HUES6 (cell line): ENCODE data around the gene SGMS1.
"Not testable (repeated sequence)": the region's sequence is repeated elsewhere in the genome, so short reads cannot be mapped to it uniquely, and the experiment has no call there.

Experiments used
- H3K27ac ChIP-seq: 2 replicates; pipeline ENCODE4 v1.7.0; 2013; ENCODE audit warnings: low read depth, mild to moderate bottlenecking, low read length, inconsistent platforms
- H3K27me3 ChIP-seq: 2 replicates; pipeline ENCODE4 v1.6.1; 2013; ENCODE audit warnings: low read length; ENCODE audit not compliant: control insufficient read depth, insufficient read depth
- H3K36me3 ChIP-seq: 2 replicates; pipeline ENCODE4 v1.6.1; 2013; ENCODE audit warnings: low read length; ENCODE audit not compliant: control insufficient read depth, insufficient read depth
- H3K4me1 ChIP-seq: 2 replicates; pipeline ENCODE4 v1.6.1; 2013; ENCODE audit warnings: low read length; ENCODE audit not compliant: control insufficient read depth, insufficient read depth
- H3K4me3 ChIP-seq: 2 replicates; pipeline ENCODE4 v1.5.1; 2013; ENCODE audit warnings: low read depth, low read length
- H3K9ac ChIP-seq: one replicate; pipeline ENCODE4 v1.6.1; 2013; ENCODE audit warnings: mild to moderate bottlenecking, low read length
- H3K9me3 ChIP-seq: 2 replicates; pipeline ENCODE4 v1.6.1; 2013; ENCODE audit warnings: low read depth, low read length; ENCODE audit not compliant: control insufficient read depth, insufficient read depth

SGMS1 gene

DNA sequence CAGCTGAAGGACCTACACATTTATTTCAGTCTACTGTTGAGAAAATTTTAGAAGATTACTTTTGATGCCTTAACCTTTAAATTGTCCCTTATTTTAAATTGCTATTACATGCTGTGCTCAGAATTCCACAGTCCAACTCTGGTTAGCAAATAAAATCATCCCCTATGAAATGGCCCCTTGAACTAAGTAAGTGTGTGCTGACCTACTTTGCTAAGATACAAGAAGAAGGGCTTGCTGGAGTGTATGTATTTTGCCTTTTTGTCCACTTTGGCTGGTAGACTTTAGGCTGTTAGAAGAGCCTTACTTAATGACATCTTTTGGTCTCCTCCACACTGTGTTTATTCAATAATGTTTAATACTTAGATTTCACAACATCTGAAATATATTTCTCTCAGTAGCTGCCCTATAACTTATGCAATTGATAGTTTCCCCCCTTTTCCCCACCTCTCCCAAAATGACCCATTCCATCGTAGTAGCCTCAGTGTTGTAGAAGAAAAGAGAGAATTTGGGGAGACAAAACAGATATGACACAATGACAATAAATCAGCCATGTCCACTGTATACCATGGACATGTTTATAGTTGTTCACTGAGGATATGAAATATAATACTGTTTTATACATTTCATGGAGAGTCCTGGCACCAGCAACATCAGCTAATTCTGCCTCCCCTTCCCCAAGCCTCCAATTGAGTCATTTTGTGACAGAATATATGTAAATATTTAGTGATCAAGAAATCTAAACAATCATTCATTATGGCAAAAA is 264.6 kb downstream of the SGMS1 start:
- Histone ChIP-seq H3K4me1 (no peaks in the 10 kb centered on the region; the same call in 1 of the 2 replicates), H3K9ac (no peak overlapping the region), H3K36me3 (no peaks in the 10 kb centered on the region), H3K4me3 (no peak overlapping the region), H3K27me3 (no peaks in the 10 kb centered on the region), H3K27ac (no peak overlapping the region), H3K9me3 (0 out of 2 replicates have a peak, but pooled peaks cover 2% of the 10 kb centered on the region)

DNA sequence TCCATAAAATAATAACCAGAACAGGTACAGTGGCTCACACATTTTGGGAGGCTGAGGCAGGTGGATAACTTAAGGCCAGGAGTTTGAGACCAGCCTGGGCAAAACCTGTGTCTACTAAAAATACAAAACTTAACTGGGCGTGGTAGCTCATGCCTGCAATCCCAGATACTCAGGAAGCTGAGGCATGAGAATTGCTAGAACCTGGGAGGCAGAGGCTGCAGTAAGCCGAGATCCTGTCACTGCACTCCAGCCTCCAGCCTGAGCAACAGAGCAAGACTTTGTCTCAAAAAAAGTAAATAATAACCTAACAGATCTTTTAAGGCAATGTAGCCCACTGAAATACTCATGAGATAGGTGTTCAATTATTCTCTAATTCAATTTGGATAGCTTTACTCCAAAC is 265.3 kb downstream of the SGMS1 start:
- H3K27ac ChIP-seq, result no peak overlapping the region
- H3K9me3 ChIP-seq, result 0 out of 2 replicates have a peak, but pooled peaks cover 2% of the 10 kb centered on the region
- no peak overlapping the region for H3K9ac ChIP-seq
- no peaks in the 10 kb centered on the region for H3K36me3 ChIP-seq
- no peaks in the 10 kb centered on the region; the same call in 1 of the 2 replicates for H3K4me1 ChIP-seq
- H3K4me3 ChIP-seq, result no peak overlapping the region
- H3K27me3 ChIP-seq, result no peaks in the 10 kb centered on the region

- not testable (repeated sequence) for H3K4me3 ChIP-seq, H3K27ac ChIP-seq, H3K9ac ChIP-seq, H3K36me3 ChIP-seq, H3K4me1 ChIP-seq, H3K9me3 ChIP-seq, H3K27me3 ChIP-seq
These were observed 267.3 kb downstream of the SGMS1 start for GRCh38 chr10:50356481-50356832.

GRCh38 chr10:50355693-50356480 is 267.9 kb downstream of the SGMS1 start:
- not testable (repeated sequence) for H3K9me3 ChIP-seq, H3K4me1 ChIP-seq, H3K9ac ChIP-seq, H3K4me3 ChIP-seq, H3K27ac ChIP-seq, H3K27me3 ChIP-seq, H3K36me3 ChIP-seq

DNA sequence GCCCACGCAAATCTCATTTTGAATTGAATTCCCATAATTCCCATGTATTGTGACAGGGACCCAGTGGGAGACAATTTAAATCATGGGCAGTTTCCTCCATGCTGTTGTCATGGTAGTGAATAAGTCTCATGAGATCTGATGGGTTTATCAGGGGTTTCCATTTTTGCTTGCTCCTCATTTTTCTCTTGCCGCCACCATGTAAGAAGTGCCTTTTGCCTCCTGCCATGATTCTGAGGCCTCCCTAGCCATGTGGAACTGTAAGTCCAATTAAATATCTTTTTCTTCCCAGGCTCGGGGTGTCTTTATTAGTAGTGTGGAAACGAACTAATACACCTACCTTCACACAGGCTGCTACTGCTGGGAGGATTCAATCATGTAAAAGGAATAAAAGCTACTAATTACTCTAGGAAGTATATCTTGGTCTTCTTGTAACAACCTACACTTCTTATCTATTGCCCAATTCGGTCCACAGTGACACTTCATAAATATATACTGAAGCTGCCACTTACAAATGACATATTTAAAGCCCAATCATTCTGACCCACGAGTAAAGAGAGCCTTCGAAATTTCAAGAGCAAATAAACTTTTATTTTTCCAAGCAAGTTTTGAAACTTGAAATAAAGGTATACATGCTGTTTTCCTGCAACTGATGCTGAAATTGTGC is 272.1 kb downstream of the SGMS1 start:
- Histone ChIP-seq H3K9me3 (peaks cover 10% of the 10 kb centered on the region), H3K27ac (no peak overlapping the region)

DNA sequence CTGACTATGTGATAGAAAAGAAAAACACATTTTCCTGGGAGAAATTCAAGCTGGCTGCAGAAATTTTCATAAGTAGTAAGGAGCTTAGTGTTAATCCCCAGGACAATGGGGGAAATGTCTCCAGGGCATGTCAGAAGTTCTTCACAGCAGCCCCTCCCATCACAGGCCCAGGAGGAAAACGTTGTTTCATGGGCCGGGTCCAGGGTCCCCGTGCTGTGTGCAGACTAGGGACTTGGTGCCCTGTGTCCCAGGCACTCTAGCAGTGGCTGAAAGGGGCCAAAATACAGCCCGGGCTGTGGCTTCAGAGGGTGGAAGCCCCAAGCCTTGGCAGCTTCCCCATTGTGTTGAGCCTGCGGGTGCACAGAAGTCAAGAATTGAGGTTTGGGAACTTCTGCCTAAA is 273.4 kb downstream of the SGMS1 start:
- no peak overlapping the region for H3K27ac ChIP-seq
- H3K27me3 ChIP-seq, result no peaks in the 10 kb centered on the region
- peaks cover 10% of the 10 kb centered on the region for H3K9me3 ChIP-seq
- H3K9ac ChIP-seq, result no peak overlapping the region
- no peaks in the 10 kb centered on the region for H3K4me1 ChIP-seq
- H3K36me3 ChIP-seq, result no peaks in the 10 kb centered on the region
- H3K4me3 ChIP-seq, result no peak overlapping the region

More for the DNA sequence above, 272.1 kb downstream of the SGMS1 start:
- Histone ChIP-seq H3K36me3 (no peaks in the 10 kb centered on the region), H3K4me1 (no peaks in the 10 kb centered on the region), H3K27me3 (no peaks in the 10 kb centered on the region), H3K9ac (no peak overlapping the region), H3K4me3 (no peak overlapping the region)

DNA sequence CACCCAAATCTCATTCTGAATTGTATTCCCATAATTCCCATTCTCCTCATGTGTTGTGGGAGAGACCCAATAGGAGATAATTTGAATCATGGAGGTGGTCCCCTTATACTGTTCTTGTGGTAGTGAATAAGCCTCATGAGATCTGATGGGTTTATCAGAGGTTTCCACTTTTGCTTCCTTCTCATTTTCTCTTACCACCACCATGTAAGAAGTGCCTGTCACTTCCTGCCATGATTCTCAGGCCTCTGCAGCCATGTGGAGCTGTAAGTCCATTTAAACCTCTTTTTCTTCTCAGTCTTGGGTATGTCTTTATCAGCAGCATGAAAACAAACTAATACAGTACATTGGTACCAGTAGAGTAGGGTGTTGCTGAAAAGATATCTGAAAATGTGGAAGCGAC is 274.2 kb downstream of the SGMS1 start:
- Histone ChIP-seq H3K9me3 (peaks cover 8% of the 10 kb centered on the region), H3K4me3 (no peak overlapping the region), H3K27me3 (no peaks in the 10 kb centered on the region), H3K27ac (no peak overlapping the region), H3K36me3 (no peaks in the 10 kb centered on the region), H3K9ac (no peak overlapping the region), H3K4me1 (no peaks in the 10 kb centered on the region)

- H3K27me3 ChIP-seq, result no peaks in the 10 kb centered on the region
- no peaks in the 10 kb centered on the region for H3K4me1 ChIP-seq
- no peak overlapping the region for H3K9ac ChIP-seq
- no peak overlapping the region for H3K4me3 ChIP-seq
- H3K9me3 ChIP-seq, result peaks cover 8% of the 10 kb centered on the region
- no peak overlapping the region for H3K27ac ChIP-seq
- H3K36me3 ChIP-seq, result peaks cover 4% of the 10 kb centered on the region; the same call in 1 of the 2 replicates
These were observed 276.4 kb downstream of the SGMS1 start for GRCh38 chr10:50347394-50347802.

DNA sequence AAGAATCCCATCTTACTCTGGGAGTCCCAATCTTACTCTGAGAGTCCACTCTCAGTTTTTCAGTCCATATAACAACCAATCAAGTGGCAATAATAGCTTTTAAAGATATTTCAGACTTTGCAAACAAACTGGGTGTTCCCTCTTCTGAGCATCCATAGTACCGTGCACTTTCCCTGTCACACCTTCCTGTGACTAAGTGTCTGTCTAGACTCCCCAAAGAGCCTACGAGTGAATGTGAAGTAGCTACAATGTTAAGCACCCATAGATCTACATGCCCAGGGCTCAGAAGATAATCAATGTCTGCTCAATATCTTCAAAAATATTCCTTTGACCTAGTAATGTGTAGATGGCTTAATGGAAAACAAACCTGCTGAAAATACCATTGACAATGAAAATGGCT is 276.8 kb downstream of the SGMS1 start:
- Histone ChIP-seq H3K4me3 (no peak overlapping the region), H3K36me3 (peaks cover 4% of the 10 kb centered on the region; the same call in 1 of the 2 replicates), H3K27me3 (no peaks in the 10 kb centered on the region)

DNA sequence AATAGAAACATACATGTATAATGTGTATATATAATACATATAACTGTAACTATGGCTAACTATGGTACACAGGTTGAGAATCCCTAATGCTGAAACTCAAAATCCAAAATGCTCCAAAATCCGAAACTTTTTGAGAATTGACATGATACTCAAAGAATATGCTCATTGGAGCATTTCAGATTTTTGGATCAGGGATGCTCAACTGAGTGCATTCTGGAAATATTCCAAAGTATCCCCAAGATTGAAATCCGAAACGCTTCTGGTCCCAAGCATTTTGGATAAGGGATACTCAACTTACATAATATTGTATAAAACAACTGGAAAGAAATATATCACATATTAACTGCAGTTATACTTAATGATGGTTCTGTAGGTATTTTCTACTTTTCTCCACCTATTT is 278.2 kb downstream of the SGMS1 start:
- Histone ChIP-seq H3K4me3 (no peak overlapping the region), H3K36me3 (peaks cover 4% of the 10 kb centered on the region; the same call in 1 of the 2 replicates), H3K27me3 (no peaks in the 10 kb centered on the region), H3K9ac (no peak overlapping the region), H3K9me3 (peaks cover 8% of the 10 kb centered on the region), H3K4me1 (no peaks in the 10 kb centered on the region), H3K27ac (no peak overlapping the region)

More for the DNA sequence above, 276.8 kb downstream of the SGMS1 start:
- Histone ChIP-seq H3K9me3 (peaks cover 8% of the 10 kb centered on the region), H3K27ac (no peak overlapping the region), H3K9ac (no peak overlapping the region), H3K4me1 (no peaks in the 10 kb centered on the region)
